ENCODE data around the gene ASTE1.
"Not testable (repeated sequence)": the region's sequence is repeated elsewhere in the genome, so short reads cannot be mapped to it uniquely, and the experiment has no call there.

Gene ASTE1

GRCh38 chr3:131026321-131027151 is at the start of gene ASTE1, which contains the start of gene NEK11:
TSS of gene ASTE1 (minus strand) at chr3:131026825. CDS start at chr3:131025306, 1,519 bp downstream.
TSS of gene NEK11 (plus strand) at chr3:131026877. CDS start at chr3:131029709, 2,832 bp downstream.
- peak; percentile 86 for DNase-seq (ENCODE audit: low read depth)

GRCh38 chr3:131075632-131076328 is 49.2 kb upstream of the ASTE1 start:
- no peak for DNase-seq (ENCODE audit: low read depth)

- DNase-seq (ENCODE audit: low read depth): no peak
Measured at GRCh38 chr3:131072845-131073244, 46.2 kb upstream of the ASTE1 start.

- no peak for DNase-seq (ENCODE audit: low read depth)
Measured at GRCh38 chr3:131072099-131072559, 45.5 kb upstream of the ASTE1 start.

- no peak for DNase-seq (ENCODE audit: low read depth)
Measured at GRCh38 chr3:131067983-131068382, 41.4 kb upstream of the ASTE1 start.

- DNase-seq (ENCODE audit: low read depth): no peak
Measured at GRCh38 chr3:131053043-131053859, 26.6 kb upstream of the ASTE1 start.

GRCh38 chr3:131050001-131050400 is 23.4 kb upstream of the ASTE1 start:
- DNase-seq (ENCODE audit: low read depth): no peak

- DNase-seq (ENCODE audit: low read depth): no peak
Measured at GRCh38 chr3:131048030-131048429, 21.4 kb upstream of the ASTE1 start.

GRCh38 chr3:131047582-131047981 is 21.0 kb upstream of the ASTE1 start:
- no peak for DNase-seq (ENCODE audit: low read depth)

GRCh38 chr3:131042271-131042985 is 15.8 kb upstream of the ASTE1 start:
- not testable (repeated sequence) for DNase-seq (ENCODE audit: low read depth)

GRCh38 chr3:131038326-131038725 is 11.7 kb upstream of the ASTE1 start:
- DNase-seq (ENCODE audit: low read depth): no peak

GRCh38 chr3:131036986-131037385 is 10.4 kb upstream of the ASTE1 start:
- DNase-seq (ENCODE audit: low read depth): no peak

GRCh38 chr3:131036200-131036816 is 9.7 kb upstream of the ASTE1 start:
- no peak for DNase-seq (ENCODE audit: low read depth)

- no peak for DNase-seq (ENCODE audit: low read depth)
Measured at GRCh38 chr3:131033480-131034080, 7.0 kb upstream of the ASTE1 start.

- DNase-seq (ENCODE audit: low read depth): no peak
Measured at GRCh38 chr3:131031660-131032059, 5.0 kb upstream of the ASTE1 start.

GRCh38 chr3:131028844-131029243 is 2.2 kb upstream of the ASTE1 start:
- DNase-seq (ENCODE audit: low read depth): no peak

GRCh38 chr3:131025539-131025938 is 1.1 kb downstream of the ASTE1 start:
- DNase-seq (ENCODE audit: low read depth): no peak

GRCh38 chr3:131020122-131020693 is 6.4 kb downstream of the ASTE1 start:
- DNase-seq (ENCODE audit: low read depth): no peak

GRCh38 chr3:131018970-131019369 is 7.7 kb downstream of the ASTE1 start:
- no peak for DNase-seq (ENCODE audit: low read depth)

- DNase-seq (ENCODE audit: low read depth): no peak
Measured at GRCh38 chr3:131009698-131010097, 16.9 kb downstream of the ASTE1 start.
